HG03066 (cell line): ENCODE data around the gene SLC22A14.
"Not testable (repeated sequence)": the region's sequence is repeated elsewhere in the genome, so short reads cannot be mapped to it uniquely, and the experiment has no call there.

Source experiments
- ATAC-seq: cut with Tn5 transposase; IDR thresholded peaks from one replicate; pipeline ENCODE4 v1.9.1; 2021; ENCODE audit warnings: low read depth; ENCODE audit not compliant: unreplicated experiment

SLC22A14 gene

DNA sequence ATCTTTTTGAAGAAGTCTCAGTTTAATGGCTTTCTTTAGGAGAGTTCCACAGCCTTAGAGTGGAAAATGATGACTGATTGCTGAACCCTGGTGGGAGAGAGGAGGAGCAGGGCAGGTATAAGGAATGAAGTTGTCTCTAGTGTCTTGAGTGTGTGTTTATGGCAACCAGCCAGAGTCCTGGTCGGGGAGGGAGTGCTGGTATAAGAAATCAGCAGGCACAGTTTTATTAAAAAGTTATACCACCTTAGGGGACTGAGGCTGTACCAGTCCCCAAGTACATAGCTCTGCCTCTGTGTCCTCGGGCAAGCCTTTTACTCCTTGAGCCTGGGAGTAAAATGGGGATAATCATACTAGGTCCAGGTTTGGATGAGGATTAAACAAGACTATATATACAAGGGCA lies 29.8 kb downstream of the SLC22A14 start:
- ATAC-seq, result no peak

- ATAC-seq, result no peak
These were observed 30.3 kb downstream of the SLC22A14 start for GRCh38 chr3:38312356-38312755.

DNA sequence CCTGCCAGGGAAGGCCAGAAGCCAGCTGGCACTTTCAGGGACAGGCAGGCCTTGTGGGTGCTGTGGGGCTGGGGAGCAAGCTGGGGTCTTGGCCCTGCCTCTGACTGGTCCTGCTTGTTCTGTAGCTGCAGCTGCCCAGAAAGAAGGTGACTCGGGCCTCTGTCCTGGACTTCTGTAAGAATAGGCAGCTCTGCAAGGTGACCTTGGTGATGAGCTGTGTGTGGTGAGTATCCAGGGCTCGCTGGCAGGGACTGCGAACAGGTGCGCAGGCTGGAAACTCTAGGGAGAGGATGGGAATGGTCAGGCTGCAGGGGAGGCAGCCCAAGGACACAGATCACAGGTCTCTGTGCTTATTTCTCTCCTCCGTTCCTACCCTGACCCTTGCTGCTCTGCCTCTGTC lies 31.2 kb downstream of the SLC22A14 start:
- ATAC-seq, result no peak

DNA sequence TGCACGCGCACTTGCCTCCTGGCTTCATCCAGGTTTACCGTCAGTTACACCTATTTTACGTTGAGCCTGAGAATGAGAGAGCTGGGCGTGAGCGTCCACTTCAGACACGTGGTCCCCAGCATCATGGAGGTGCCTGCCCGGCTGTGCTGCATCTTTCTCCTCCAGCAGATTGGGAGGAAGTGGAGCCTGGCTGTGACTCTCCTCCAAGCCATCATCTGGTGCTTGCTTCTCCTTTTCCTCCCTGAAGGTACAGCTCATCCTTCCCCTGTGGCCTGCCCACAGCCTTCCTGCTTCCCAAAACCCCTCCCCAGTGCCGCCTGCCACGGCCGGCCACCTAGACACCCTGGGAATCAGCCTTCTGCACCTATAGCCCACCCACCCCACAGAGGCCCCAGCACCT lies 31.6 kb downstream of the SLC22A14 start:
- no peak for ATAC-seq

GRCh38 chr3:38314112-38314763 lies 32.1 kb downstream of the SLC22A14 start:
- no peak for ATAC-seq

GRCh38 chr3:38314764-38315487 lies 32.8 kb downstream of the SLC22A14 start:
- ATAC-seq, result no peak

- ATAC-seq, result no peak
These were observed 33.6 kb downstream of the SLC22A14 start for GRCh38 chr3:38315488-38316230.

DNA sequence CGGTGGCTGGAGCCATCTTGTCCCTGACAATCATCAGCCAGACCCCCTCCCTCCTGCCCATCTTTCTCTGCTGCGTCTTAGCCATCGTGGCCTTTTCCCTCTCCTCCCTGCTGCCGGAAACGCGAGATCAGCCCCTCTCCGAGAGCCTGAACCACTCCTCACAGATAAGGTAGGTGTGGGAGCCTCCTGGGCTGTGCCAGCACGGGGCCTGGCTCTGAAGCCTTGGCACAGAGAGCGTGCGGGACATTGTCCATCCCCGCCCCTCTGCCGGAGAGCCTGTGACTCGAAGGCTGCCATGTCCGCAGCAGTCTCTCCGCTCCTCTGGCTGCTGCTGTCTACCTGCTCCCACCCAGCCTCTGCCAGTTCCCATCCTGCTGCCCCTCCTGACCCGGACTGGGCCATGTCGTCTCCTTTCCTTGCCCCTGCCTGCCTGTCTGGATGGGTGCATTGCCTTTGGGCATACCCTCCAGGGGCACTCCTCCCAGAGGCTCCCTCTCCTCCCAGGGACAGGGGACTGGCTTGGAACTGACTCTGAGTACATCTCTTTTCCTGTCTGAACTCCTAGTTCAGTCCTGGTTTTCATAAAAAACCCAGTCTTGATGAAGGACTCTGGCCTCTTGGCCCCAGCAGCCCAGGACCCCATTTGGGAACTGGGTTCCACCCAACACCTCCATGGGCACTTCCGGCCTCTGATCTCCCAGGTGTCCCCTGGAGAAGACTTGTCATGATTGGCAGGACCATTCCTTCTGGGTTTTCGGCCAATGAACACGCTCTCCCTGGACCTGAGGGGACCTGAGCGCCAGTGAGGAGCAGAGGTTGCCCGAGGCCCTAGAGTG lies 34.5 kb downstream of the SLC22A14 start:
- ATAC-seq, result no peak

GRCh38 chr3:38317192-38317759 lies 35.2 kb downstream of the SLC22A14 start:
- ATAC-seq, result no peak

GRCh38 chr3:38318766-38319671 lies 36.9 kb downstream of the SLC22A14 start:
- no peak for ATAC-seq

- ATAC-seq, result not testable (repeated sequence)
These were observed 38.5 kb downstream of the SLC22A14 start for GRCh38 chr3:38320638-38321037.

DNA sequence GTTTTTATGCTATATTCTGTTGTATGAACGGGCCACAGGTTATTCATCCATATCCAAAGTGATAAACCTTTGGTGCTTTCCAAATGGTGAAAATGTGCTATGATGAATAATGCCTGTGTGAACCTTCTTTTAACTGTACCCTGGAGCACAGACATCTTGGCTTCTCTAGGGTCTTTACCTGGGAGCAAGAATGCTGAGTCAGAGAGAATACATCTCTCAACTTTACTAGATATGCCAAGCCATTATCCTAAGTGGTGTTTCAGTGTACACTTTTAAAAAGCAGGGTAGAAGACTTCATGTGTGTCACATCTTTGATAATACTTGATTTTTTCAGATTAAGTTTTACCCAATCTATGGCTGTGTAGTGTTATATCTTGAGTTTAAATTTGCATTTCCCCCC lies 41.0 kb downstream of the SLC22A14 start:
- no peak for ATAC-seq

GRCh38 chr3:38325256-38325655 lies 43.2 kb downstream of the SLC22A14 start:
- no peak for ATAC-seq

- no peak for ATAC-seq
These were observed 45.4 kb downstream of the SLC22A14 start for GRCh38 chr3:38327335-38328009.

DNA sequence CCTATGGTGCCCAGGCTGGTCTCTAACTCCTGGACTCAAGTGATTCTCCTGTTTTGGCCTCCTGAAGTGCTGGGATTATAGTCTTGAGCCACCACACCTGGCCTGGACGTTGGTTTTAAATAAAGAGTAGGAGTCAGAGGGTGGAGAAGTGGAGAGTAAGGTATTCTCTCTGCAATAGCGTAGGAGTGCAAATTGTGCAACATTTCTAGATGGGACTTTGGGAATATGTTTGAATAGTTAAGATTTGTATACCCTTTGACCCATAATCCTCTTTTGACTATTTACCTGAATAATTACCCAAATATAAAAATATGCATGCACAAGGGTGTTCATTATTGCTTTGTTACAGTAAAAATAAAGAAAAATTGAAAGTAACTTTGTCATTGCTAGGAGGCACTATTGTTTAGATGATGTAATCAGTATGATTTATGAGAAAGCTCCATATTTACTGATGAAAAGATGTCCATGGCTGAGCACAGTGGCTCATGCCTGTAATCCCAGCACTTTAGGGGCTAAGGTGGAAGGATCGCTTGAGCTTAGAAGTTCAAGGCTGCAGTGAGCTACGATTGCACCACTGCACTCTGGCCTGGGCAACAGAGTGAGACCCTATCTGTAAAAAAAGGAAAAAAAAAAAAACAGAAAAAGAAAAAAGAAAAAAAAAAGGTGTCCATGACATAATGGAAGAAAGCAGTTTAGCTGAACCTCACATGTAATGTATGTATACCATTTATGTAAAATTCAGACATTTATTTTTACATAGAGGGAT lies 49.3 kb downstream of the SLC22A14 start:
- ATAC-seq, result no peak

DNA sequence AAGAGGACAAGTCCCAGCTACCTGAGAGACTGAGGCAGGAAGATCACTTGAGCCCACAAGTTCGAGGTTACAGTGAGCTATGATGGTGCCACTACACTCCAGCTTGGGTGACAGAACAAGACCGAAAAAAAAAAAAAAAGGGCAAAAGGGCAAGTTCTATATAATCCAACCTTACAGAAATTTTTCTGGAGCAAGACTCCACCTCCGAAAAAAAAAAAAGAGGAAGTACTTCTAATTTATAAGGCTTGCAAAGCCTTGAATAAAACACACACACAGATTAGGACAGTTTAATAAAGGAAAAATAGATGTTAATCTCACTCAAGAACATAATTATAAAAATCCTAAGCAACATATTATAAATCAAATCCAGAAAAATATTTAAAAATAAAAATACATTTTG lies 50.1 kb downstream of the SLC22A14 start:
- no peak for ATAC-seq

- no peak for ATAC-seq
These were observed 52.3 kb downstream of the SLC22A14 start for GRCh38 chr3:38334142-38335055.
